ENCODE data around the gene SLC6A19. TPM values are rescaled to one million over a fixed set of nuclear protein-coding genes. Genes with fewer than 3 reads are reported as not detected.

The SLC6A19 gene
- total and polyA plus RNA-seq, 4 donors = 0.17 to 4.9 (median 0.91) TPM

- TF ChIP-seq ZBTB33 (IDR thresholded peaks at IDR 0.05) = no peak
Measured at GRCh38 chr5:1245905-1246576, 44.6 kb downstream of the SLC6A19 start (continued).

GRCh38 chr5:1246711-1247431 is 45.5 kb downstream of the SLC6A19 start:
- peak; percentile 63 for DNase-seq (ENCODE audit: low spot score)

GRCh38 chr5:1247811-1248210 is 46.4 kb downstream of the SLC6A19 start:
- no peaks in the 10 kb centered on the region for H3K4me1 ChIP-seq (ENCODE audit: control insufficient read depth in 4 of 4, insufficient read depth in 4 of 4, low read length in 3 of 4)
- H3K27me3 ChIP-seq (ENCODE audit: control insufficient read depth in 4 of 4, insufficient read depth in 4 of 4, low read length in 3 of 4) = peaks cover 0 to 3% (median 1%) of the 10 kb centered on the region in 4 donors
- H3K27ac ChIP-seq (ENCODE audit: low read depth in 1 of 2, low read length in 2 of 2) = no peak overlapping the region
- H3K9me3 ChIP-seq (ENCODE audit: control insufficient read depth in 4 of 4, low read length in 3 of 4) = no peaks in the 10 kb centered on the region
- 75% methylated on average over 6 of the region's 6 CpGs for WGBS
- no peak overlapping the region for H3K9ac ChIP-seq (ENCODE audit: low read depth in 1 of 2, low read length in 2 of 2)
- H3K36me3 ChIP-seq (ENCODE audit: control insufficient read depth in 4 of 4, insufficient read depth in 3 of 4, low read depth in 1 of 4, low read length in 3 of 4) = no peaks in the 10 kb centered on the region
- TF ChIP-seq NR2F2 (IDR thresholded peaks at IDR 0.05) = no peak
- TF ChIP-seq HNF4A (conservative IDR thresholded peaks at IDR 0.05) = no peak
- TF ChIP-seq YY1 (IDR thresholded peaks at IDR 0.05) = no peak
- no peak for TF ChIP-seq MAX (IDR thresholded peaks at IDR 0.05)
- DNase-seq (ENCODE audit: low spot score) = no peak
- no peak overlapping the region for H3K4me3 ChIP-seq (ENCODE audit: low read depth in 1 of 3, low read length in 3 of 3)

More at GRCh38 chr5:1246711-1247431, 45.5 kb downstream of the SLC6A19 start:
- Histone ChIP-seq H3K4me1 (ENCODE audit: control insufficient read depth in 4 of 4, insufficient read depth in 4 of 4, low read length in 3 of 4) (no peaks in the 10 kb centered on the region), H3K9ac (ENCODE audit: low read depth in 1 of 2, low read length in 2 of 2) (no peak overlapping the region), H3K27ac (ENCODE audit: low read depth in 1 of 2, low read length in 2 of 2) (no peak overlapping the region), H3K4me3 (ENCODE audit: low read depth in 1 of 3, low read length in 3 of 3) (no peak overlapping the region), H3K27me3 (ENCODE audit: control insufficient read depth in 4 of 4, insufficient read depth in 4 of 4, low read length in 3 of 4) (peaks cover 0 to 3% (median 1%) of the 10 kb centered on the region in 4 donors), H3K36me3 (ENCODE audit: control insufficient read depth in 4 of 4, insufficient read depth in 3 of 4, low read depth in 1 of 4, low read length in 3 of 4) (no peaks in the 10 kb centered on the region), H3K9me3 (ENCODE audit: control insufficient read depth in 4 of 4, low read length in 3 of 4) (no peaks in the 10 kb centered on the region)
- TF ChIP-seq RXRA (IDR thresholded peaks at IDR 0.05) (no peak), REST (IDR thresholded peaks at IDR 0.05) (peak; percentile 100), GABPA (IDR thresholded peaks at IDR 0.05 in 1 of 2, conservative IDR thresholded peaks at IDR 0.05 in 1 of 2) (no peak)
- WGBS = 20% methylated on average over 43 of the region's 43 CpGs
